ES-I3 (cell line): Measurements from ENCODE around the gene FHL2.

ENCODE experiments used
- H3K36me3 ChIP-seq: 2 replicates; pipeline ENCODE4 v1.6.1; 2013; ENCODE audit warnings: mild to moderate bottlenecking, low read length, control low read depth, moderate library complexity; ENCODE audit not compliant: insufficient read depth
- H3K4me1 ChIP-seq: 2 replicates; pipeline ENCODE4 v1.6.1; 2013; ENCODE audit warnings: mild to moderate bottlenecking, control low read depth, low read length; ENCODE audit not compliant: insufficient read depth
- H3K9ac ChIP-seq: 2 replicates; pipeline ENCODE4 v1.6.1; 2013; ENCODE audit warnings: low read depth, mild to moderate bottlenecking, low read length, moderate library complexity
- H3K9me3 ChIP-seq: 2 replicates; pipeline ENCODE4 v1.6.1; 2013; ENCODE audit warnings: mild to moderate bottlenecking, low read length, moderate library complexity; ENCODE audit not compliant: control insufficient read depth, insufficient read depth

FHL2 gene

DNA sequence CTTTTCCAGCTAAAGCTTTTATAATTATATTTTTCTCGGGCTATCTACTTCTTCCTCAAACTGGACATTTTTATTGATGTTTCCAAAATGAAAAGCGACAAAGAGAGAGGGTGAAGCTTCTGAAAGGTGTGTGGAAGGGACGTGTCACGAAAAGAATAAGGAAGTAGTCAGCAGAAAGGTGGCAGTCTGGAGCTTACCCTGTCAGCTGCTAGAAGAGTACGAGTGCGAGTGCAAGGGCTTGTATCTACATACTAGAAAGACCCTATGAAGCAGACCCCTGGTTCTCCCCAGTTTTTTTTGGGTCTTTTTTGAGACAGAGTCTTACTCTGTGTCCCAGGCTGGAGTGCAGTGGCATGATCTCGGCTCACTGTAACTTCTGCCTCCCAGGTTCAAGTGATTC, 14.6 kb downstream of the FHL2 start:
- no peaks in the 10 kb centered on the region for H3K9me3 ChIP-seq
- H3K4me1 ChIP-seq, result no peaks in the 10 kb centered on the region
- H3K36me3 ChIP-seq, result peaks cover 18% of the 10 kb centered on the region
- H3K9ac ChIP-seq, result no peak overlapping the region

- no peaks in the 10 kb centered on the region for H3K4me1 ChIP-seq
- H3K9ac ChIP-seq, result no peak overlapping the region
- peaks cover 16% of the 10 kb centered on the region for H3K36me3 ChIP-seq
- H3K9me3 ChIP-seq, result no peaks in the 10 kb centered on the region
Measured at GRCh38 chr2:105383432-105384166, 15.3 kb downstream of the FHL2 start.

- H3K9ac ChIP-seq, result no peak overlapping the region
- H3K9me3 ChIP-seq, result no peaks in the 10 kb centered on the region
- H3K36me3 ChIP-seq, result peaks cover 16% of the 10 kb centered on the region
- no peaks in the 10 kb centered on the region for H3K4me1 ChIP-seq
Measured at GRCh38 chr2:105382177-105382576, 16.7 kb downstream of the FHL2 start.

DNA sequence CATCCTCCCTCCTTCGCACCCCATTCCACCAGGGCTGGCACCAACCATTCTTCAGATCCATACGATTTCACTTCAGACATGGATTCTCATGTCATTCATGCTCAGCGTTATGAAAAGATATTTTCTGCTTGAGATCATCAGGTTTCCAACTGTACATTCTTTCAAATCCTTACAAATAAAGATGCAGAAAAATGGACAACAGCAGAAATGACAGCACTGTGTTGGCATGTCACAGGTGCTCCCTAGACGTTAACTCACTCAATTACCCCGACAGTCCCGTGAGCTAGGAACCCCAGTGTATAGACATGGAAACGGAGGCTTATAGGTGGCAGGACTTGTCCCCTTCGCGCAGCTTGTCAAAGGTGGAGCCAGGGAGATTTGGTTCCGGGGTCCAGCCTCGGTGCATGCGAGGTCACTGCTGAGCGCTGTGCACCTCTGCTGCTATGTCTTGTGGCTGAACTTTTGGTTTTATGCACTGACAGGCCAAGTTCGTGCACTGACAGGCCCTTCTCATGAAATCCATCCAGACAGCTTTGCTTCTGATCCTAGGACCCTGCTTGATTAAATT, 17.7 kb downstream of the FHL2 start:
- Histone ChIP-seq H3K9me3 (no peaks in the 10 kb centered on the region), H3K4me1 (no peaks in the 10 kb centered on the region), H3K36me3 (peaks cover 16% of the 10 kb centered on the region), H3K9ac (no peak overlapping the region)

DNA sequence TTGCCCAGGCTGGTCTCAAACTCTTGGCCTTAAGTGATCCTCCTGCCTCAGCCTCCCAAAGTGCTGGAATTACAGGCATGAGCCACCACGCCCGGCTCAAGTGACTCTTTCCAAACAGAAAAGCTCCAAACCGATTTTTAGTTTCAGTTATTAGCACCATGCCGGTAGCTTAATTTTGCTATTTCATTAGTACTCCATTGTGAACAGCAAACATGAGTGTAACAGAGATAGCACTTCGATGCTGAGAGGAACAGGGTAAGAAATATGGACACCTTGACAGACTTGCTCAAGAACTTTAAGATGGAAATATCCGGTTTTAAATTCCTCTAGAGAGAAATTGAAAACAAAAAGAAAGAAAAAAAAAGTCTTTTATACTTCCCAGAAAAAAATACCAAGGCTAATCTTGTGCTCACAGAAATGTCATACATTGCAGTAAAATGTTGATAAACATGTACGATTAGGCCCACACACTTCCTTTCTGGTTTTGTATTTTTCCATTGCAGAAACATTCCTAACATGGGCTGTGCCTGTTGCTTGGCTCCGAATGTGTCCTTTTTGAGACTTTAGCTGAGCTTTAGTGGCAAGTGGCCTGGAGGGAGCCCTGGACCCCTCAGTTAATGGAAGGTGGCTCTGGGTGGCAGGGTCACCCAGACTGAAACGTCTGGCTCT, 18.3 kb downstream of the FHL2 start:
- Histone ChIP-seq H3K36me3 (peaks cover 15% of the 10 kb centered on the region), H3K9me3 (no peaks in the 10 kb centered on the region), H3K4me1 (no peaks in the 10 kb centered on the region), H3K9ac (no peak overlapping the region)

GRCh38 chr2:105379741-105380186, 19.1 kb downstream of the FHL2 start:
- H3K36me3 ChIP-seq, result peaks cover 7% of the 10 kb centered on the region
- no peaks in the 10 kb centered on the region for H3K4me1 ChIP-seq
- H3K9me3 ChIP-seq, result no peaks in the 10 kb centered on the region
- H3K9ac ChIP-seq, result no peak overlapping the region

- no peak overlapping the region for H3K9ac ChIP-seq
- H3K36me3 ChIP-seq, result peaks cover 2% of the 10 kb centered on the region; the same call in 1 of the 2 replicates
- H3K9me3 ChIP-seq, result no peaks in the 10 kb centered on the region
- no peaks in the 10 kb centered on the region for H3K4me1 ChIP-seq
Measured at GRCh38 chr2:105378921-105379383, 19.9 kb downstream of the FHL2 start.

DNA sequence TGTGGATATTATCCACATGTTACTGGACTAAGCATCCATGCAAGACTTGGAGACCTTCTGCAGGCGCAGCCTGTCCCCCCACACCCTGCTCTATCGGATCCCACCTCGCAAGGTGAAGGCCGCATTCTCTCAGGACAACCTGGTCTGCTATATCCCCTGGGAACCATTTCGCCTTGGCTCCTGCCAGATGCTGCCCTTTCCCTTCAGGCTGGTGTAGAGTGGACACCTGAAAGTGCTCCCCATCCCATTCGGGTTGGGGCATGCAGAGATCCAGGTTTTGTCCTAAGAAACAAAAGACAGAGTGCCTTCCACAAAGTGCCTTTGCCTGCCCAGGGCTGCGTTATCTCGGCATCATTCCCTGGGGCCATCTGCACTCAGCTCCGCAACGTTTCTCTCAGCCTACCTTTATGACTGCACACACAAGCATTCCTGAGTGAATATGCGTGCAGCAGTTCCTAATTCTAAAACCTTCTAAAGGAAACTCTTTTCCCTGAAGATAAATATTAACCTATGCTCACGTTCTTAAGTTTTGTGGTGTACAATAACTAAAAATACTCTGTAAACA, 20.5 kb downstream of the FHL2 start:
- peaks cover 2% of the 10 kb centered on the region; the same call in 1 of the 2 replicates for H3K36me3 ChIP-seq
- H3K9ac ChIP-seq, result no peak overlapping the region

DNA sequence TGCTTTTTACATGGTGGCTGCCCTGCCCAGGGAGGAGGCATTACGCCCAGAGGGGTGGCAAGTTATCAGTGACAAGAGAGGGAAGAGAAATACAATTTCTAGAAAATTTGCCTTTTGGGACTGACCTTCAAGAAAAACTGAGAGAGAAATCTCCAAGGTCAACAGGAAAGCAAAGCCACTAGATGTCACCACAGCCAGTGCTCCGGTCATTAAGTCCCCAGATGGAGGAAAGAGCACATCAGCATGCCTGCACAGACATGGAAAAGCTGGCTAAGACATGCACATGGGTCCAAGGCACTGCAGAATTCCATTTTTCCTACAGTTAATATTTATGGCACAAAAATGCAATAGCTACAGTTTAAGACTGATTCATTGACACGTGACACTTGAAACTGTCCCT, 21.0 kb downstream of the FHL2 start:
- Histone ChIP-seq H3K9ac (no peak overlapping the region), H3K9me3 (no peaks in the 10 kb centered on the region), H3K36me3 (peaks cover 4% of the 10 kb centered on the region; the same call in 1 of the 2 replicates), H3K4me1 (no peaks in the 10 kb centered on the region)

More for the DNA sequence above, 20.5 kb downstream of the FHL2 start:
- no peaks in the 10 kb centered on the region for H3K4me1 ChIP-seq
- no peaks in the 10 kb centered on the region for H3K9me3 ChIP-seq

- Histone ChIP-seq H3K9ac (no peak overlapping the region), H3K4me1 (no peaks in the 10 kb centered on the region), H3K9me3 (no peaks in the 10 kb centered on the region), H3K36me3 (peaks cover 5% of the 10 kb centered on the region; the same call in 1 of the 2 replicates)
Measured at GRCh38 chr2:105376789-105377240, 22.0 kb downstream of the FHL2 start.

DNA sequence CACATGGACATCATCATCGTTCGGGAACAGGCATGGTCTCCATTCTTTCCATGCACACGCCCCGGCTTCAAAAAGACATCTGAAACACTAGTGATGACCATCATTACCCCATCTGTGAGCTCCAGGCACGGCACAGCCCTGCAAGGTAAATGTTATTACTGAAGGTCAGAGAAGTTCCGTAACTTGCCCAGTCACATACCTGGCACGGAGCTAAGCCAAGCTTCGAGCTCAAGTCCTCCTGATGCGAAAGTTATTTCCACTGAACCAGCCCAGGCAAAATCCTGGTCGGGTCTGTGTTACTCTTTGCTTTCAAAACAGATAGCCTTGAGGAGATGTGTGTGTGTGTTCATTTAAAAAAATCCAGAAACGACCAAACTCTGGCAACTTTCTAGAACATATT, 22.8 kb downstream of the FHL2 start:
- Histone ChIP-seq H3K4me1 (no peaks in the 10 kb centered on the region), H3K9me3 (no peaks in the 10 kb centered on the region), H3K9ac (no peak overlapping the region), H3K36me3 (peaks cover 3% of the 10 kb centered on the region; the same call in 1 of the 2 replicates)

DNA sequence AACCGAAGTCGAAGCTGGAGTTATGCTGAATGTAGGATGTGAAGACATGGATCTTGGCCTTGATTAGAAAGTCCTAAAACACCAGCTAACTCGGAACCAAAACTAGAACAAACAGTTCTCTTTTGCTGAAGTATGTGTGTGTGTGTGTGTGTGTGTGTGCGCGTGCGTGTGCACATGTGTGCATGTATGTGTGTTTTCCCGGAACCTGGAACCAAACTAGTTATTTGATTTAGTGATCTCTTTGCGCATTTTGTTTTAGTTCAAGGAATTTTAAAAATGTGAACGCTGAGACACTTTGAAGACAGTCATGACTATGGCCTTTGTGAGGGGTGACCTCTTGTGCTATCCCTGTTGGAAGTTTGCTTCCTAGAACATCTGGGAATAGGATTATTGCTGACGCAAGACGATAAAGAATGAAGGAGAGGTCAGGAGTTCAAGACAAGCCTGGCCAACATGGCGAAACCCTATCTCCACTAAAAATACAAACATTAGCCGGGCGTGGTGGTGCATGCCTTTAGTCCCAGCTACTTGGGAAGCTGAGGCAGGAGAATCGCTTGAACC, 23.8 kb downstream of the FHL2 start:
- Histone ChIP-seq H3K36me3 (0 out of 2 replicates have a peak, but pooled peaks cover 3% of the 10 kb centered on the region), H3K4me1 (no peaks in the 10 kb centered on the region), H3K9me3 (no peaks in the 10 kb centered on the region), H3K9ac (no peak overlapping the region)

GRCh38 chr2:105373895-105374401, 24.9 kb downstream of the FHL2 start:
- H3K9ac ChIP-seq, result no peak overlapping the region

DNA sequence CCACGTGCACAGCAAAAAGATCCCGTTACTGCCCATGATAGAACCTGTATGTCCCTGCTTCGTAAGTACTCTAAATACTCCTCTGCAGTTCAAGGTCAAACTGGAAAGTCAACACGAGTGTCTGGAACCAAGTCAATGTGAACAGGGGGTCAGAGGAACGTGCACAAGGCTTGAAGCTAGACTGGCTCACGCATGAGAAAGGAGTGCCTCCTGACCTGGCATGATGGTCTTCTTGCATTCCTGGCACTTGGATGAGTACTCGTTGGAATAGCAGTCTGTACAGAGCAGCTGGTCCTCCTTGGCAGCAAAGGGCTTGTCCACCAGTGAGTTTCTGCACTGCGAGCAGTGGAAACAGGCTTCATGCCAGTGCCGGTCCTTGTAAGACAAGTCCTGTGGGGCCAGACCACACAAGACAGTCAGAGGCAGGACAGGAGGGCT, 25.5 kb downstream of the FHL2 start:
- Histone ChIP-seq H3K36me3 (0 out of 2 replicates have a peak, but pooled peaks cover 3% of the 10 kb centered on the region), H3K9ac (no peak overlapping the region), H3K9me3 (no peaks in the 10 kb centered on the region), H3K4me1 (no peaks in the 10 kb centered on the region)

More at GRCh38 chr2:105373895-105374401, 24.9 kb downstream of the FHL2 start:
- H3K9me3 ChIP-seq, result no peaks in the 10 kb centered on the region
- no peaks in the 10 kb centered on the region for H3K4me1 ChIP-seq
- 0 out of 2 replicates have a peak, but pooled peaks cover 3% of the 10 kb centered on the region for H3K36me3 ChIP-seq
